GM21529 (cell line): ENCODE results near the gene TMEM42.

Experiments
- ATAC-seq: cut with Tn5 transposase; IDR thresholded peaks from one replicate; pipeline ENCODE4 v1.9.1; 2021; ENCODE audit not compliant: unreplicated experiment

TMEM42 gene

DNA sequence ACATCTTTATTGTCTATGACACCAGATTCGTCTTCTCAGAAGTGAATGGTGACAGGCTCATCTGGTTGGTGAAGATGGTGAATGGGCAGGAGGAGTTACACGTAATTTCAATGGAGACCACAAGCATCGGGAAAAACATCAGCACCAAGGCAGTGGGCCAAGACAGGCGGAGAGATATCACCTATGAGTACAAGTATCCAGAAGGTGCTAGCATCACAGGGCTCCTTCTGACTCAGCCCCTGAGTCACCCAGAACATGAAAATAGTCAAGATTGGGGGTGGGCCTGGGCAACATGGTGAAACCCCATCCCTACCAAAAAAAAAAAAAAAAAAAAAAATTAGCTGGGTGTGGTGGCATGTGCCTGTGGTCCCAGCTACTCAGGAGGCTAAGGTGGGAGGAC lies 45.3 kb downstream of the TMEM42 start:
- no peak for ATAC-seq

DNA sequence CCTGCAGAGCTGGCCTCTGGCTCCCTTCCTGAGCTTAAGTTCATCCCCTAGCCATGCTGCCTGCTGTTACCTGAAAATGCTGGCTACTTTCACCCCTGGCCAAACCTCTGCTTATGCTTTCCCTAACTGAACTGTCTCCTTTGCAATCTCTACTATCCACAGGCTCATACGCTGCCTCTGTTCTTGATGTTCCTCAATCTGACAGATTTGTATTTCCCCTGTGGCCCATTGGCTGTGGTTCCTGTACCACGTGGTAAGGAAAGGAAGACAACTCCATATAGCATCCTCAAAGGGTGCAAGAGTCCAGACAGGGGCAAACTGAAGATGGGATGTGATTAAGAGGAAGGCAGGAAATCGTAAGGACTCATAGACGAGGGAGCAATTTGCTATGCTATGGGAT lies 45.9 kb downstream of the TMEM42 start:
- ATAC-seq = no peak

DNA sequence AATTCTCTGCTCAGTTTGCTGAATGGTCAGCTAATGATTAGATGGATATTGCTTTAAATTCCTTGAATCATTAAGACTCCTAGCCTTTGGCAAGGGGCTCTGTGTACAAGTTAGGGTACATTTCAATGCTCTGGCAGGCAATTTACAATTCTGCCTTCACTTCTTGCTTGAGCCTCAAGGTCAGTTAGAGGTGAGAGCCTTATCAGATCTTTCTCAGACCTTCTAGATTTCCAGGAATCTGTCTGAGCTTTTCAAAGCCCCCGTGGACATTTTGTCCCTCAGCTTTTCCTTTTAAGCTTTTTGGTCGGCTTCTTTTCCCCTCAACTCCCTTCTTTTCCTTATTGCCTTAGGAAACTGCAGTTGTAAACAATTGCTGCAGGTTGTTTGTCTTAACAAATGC lies 47.4 kb downstream of the TMEM42 start:
- ATAC-seq = no peak

DNA sequence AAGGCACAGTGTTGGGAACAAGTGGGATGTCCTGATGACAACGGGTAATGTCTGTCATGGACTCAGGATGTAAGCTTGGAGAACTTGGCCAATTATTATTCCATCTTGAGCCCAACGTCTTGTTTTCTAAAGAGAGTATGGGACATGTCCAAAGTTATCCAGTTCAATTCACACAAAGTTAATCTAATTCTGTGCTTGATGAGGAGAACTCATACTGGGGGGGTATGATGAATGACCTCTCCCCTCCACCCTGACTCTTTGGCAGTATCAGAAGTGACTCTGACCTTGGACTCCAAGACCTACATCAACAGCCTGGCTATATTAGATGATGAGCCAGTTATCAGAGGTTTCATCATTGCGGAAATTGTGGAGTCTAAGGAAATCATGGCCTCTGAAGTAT lies 49.0 kb downstream of the TMEM42 start:
- no peak for ATAC-seq

DNA sequence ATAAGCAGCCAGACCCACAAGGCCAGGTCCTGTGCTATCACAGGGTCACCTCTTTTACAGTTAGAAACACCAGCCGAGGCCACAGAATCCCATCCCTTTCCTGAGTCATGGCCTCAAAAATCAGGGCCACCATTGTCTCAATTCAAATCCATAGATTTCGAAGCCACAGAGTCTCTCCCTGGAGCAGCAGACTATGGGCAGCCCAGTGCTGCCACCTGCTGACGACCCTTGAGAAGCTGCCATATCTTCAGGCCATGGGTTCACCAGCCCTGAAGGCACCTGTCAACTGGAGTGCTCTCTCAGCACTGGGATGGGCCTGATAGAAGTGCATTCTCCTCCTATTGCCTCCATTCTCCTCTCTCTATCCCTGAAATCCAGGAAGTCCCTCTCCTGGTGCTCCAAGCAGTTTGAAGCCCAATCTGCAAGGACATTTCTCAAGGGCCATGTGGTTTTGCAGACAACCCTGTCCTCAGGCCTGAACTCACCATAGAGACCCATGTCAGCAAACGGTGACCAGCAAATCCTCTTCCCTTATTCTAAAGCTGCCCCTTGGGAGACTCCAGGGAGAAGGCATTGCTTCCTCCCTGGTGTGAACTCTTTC lies 52.3 kb downstream of the TMEM42 start:
- ATAC-seq = no peak

DNA sequence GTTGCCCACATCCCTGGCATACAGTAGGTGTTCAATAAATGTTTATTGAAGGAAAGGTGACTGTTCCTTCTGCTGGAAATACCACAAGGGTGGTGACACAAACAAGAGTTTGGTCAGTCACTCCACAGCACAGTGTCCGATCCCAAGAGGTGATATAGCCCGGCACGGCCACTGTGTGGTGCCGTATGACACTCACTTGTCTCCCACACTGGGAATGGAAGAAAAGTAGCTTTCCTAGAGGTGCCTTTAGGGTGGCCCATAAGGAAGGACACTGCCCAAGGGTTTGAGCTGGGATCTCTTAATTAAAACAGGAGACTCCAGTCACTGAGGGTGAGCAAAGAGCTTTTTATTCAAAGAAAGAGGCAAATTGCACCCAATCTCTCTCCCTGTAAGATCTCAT lies 53.2 kb downstream of the TMEM42 start:
- ATAC-seq = no peak
